ENCODE results near the gene UPK1B.

DNA sequence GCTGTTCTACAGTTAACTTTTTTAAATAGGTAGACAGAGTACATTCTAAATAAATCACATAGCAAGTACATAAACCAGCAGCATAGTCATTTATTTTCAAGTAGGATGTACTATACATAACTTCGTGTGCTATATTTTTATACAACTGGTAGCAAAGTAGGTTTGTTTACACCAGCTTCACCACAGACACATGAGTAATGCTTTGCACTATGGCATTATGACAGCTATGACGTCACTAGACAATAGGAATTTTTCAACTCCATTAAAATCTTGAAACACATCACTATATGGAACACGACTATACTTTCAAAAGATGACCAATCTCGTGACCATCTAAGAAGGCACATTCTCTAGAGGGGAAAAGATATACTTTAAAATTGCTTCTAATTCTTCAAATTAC is 23.9 kb upstream of the UPK1B start:
- no peak for TF ChIP-seq POLR2AphosphoS5 (IDR thresholded peaks at IDR 0.05; ENCODE audit: borderline replicate concordance, low read depth, low read length)
- no peak for TF ChIP-seq EZH2 (IDR thresholded peaks at IDR 0.05)
